SK-N-SH (cell line): ENCODE data around the gene SULF2. TPM values are rescaled to one million over a fixed set of nuclear protein-coding genes. Genes with fewer than 3 reads are reported as not detected.

Source experiments
- CTCF ChIA-PET: fragments of 300-600, 350-600 bp; formaldehyde crosslinking; extraction: SDS; loops from one replicate; lab custom pipeline; 2021; lab: Yijun Ruan, JAX
- POLR2A ChIA-PET: fragments of 350-600 bp; sonication (Branson Sonifier 250); formaldehyde crosslinking; extraction: SDS; loops from one replicate; lab custom pipeline; 2020; ENCODE audit warnings: antibody characterized with exemption, inconsistent platforms; lab: Yijun Ruan, JAX
- DNase-seq: peaks from one replicate; pipeline ENCODE4 v3.0.0; 2012
- H2AFZ ChIP-seq: fragments of 200-600 bp; sonication (generic); 2 replicates; pipeline ENCODE4 v1.8.1; 2016; ENCODE audit warnings: antibody characterized with exemption, mild to moderate bottlenecking, low read depth
- H3F3A ChIP-seq: fragments of 200-600 bp; sonication (generic); replicated peaks from 2 replicates; pipeline ENCODE3; 2016; ENCODE audit warnings: antibody characterized with exemption, mild to moderate bottlenecking; ENCODE audit not compliant: insufficient read depth
- H3K27ac ChIP-seq, 2 experiments: fragments of 200-500 bp in 1 of 2; fragments of 200-600 bp in 1 of 2; sonication (Bioruptor generic) in 1 of 2; sonication (generic), shearing (Covaris generic) in 1 of 2; 2 replicates each; pipeline versions ENCODE4 v1.5.1 to v1.6.1; 2014 to 2016; ENCODE audit warnings: low read depth in 2 of 2, inconsistent platforms in 1 of 2, low read length in 1 of 2, mild to moderate bottlenecking in 1 of 2, mixed read lengths in 1 of 2
- H3K27me3 ChIP-seq: fragments of 200-600 bp; sonication (generic), shearing (Covaris generic); 2 replicates; pipeline ENCODE4 v1.6.1; 2016; ENCODE audit warnings: mixed run types; ENCODE audit not compliant: insufficient read depth
- H3K36me3 ChIP-seq, 2 experiments: fragments of 200-500 bp in 1 of 2; fragments of 200-600 bp in 1 of 2; sonication (Bioruptor generic) in 1 of 2; sonication (generic) in 1 of 2; replicated peaks in 1 of 2; 2 replicates each; pipeline versions ENCODE3 to v1.5.1; 2014 to 2016; ENCODE audit warnings: low read length in 1 of 2, mild to moderate bottlenecking in 1 of 2; ENCODE audit not compliant: insufficient read depth in 2 of 2, control insufficient read depth in 1 of 2
- H3K4me1 ChIP-seq, 2 experiments: fragments of 200-500 bp in 1 of 2; fragments of 200-600 bp in 1 of 2; sonication (Bioruptor generic) in 1 of 2; sonication (generic), shearing (Covaris generic) in 1 of 2; 2 replicates each; pipeline versions ENCODE4 v1.5.1 to v1.6.1; 2014 to 2016; ENCODE audit warnings: low read depth in 1 of 2, low read length in 1 of 2, mixed run types in 1 of 2; ENCODE audit not compliant: insufficient read depth in 2 of 2, control insufficient read depth in 1 of 2
- H3K4me2 ChIP-seq: fragments of 200-600 bp; sonication (generic), shearing (Covaris generic); 2 replicates; pipeline ENCODE4 v1.6.1; 2017; ENCODE audit warnings: mixed run types
- H3K4me3 ChIP-seq, 2 experiments: fragments of 200-500 bp in 1 of 2; fragments of 200-600 bp in 1 of 2; sonication (Bioruptor generic) in 1 of 2; sonication (generic), shearing (Covaris generic) in 1 of 2; 2 replicates each; pipeline versions ENCODE4 v1.5.1 to v1.8.1; 2014 to 2016; ENCODE audit warnings: low read depth in 2 of 2, inconsistent platforms in 1 of 2, low read length in 1 of 2, mild to moderate bottlenecking in 1 of 2, mixed read lengths in 1 of 2, moderate library complexity in 1 of 2
- H3K79me2 ChIP-seq: fragments of 200-600 bp; sonication (generic); 2 replicates; pipeline ENCODE4 v1.8.1; 2017; ENCODE audit warnings: mild to moderate bottlenecking; ENCODE audit not compliant: insufficient read depth
- H3K9ac ChIP-seq: fragments of 200-600 bp; sonication (generic); 2 replicates; pipeline ENCODE4 v1.6.1; 2017; ENCODE audit warnings: mixed run types
- H3K9me2 ChIP-seq: fragments of 200-600 bp; sonication (generic); 2 replicates; pipeline ENCODE4 v1.6.1; 2017; ENCODE audit warnings: mixed run types
- H3K9me3 ChIP-seq: fragments of 200-600 bp; sonication (generic); 2 replicates; pipeline ENCODE4 v1.6.1; 2017; ENCODE audit warnings: mixed run types, mild to moderate bottlenecking, moderate library complexity
- H4K20me1 ChIP-seq: fragments of 200-600 bp; sonication (generic); 2 replicates; pipeline ENCODE4 v1.6.1; 2017; ENCODE audit warnings: mild to moderate bottlenecking, mixed run types; ENCODE audit not compliant: insufficient read depth
- CHD2 ChIP-seq: fragments of 150-350 bp; IDR thresholded peaks from 2 replicates; pipeline ENCODE4 v1.6.1; 2018; ENCODE audit warnings: low read length; ENCODE audit not compliant: partially characterized antibody
- FOXJ3 ChIP-seq: sonication (generic); formaldehyde crosslinking; IDR thresholded peaks from 2 replicates; pipeline ENCODE4 v1.5.1; 2020; ENCODE audit warnings: mild to moderate bottlenecking, missing genetic modification reagents
- FOXM1 ChIP-seq: IDR thresholded peaks from 2 replicates; pipeline ENCODE4 v1.4.0; 2012; ENCODE audit warnings: low read depth, mild to moderate bottlenecking
- MAX ChIP-seq: IDR thresholded peaks from 2 replicates; pipeline ENCODE4 v1.4.0; 2012; ENCODE audit warnings: low read depth
- MEF2A ChIP-seq: IDR thresholded peaks from 2 replicates; pipeline ENCODE4 v1.4.0; 2012; ENCODE audit warnings: low read depth, borderline replicate concordance
- MXI1 ChIP-seq: IDR thresholded peaks from 2 replicates; pipeline ENCODE4 v1.6.1; 2012; ENCODE audit warnings: mild to moderate bottlenecking, low read depth, low read length, improper control_type of control experiment
- NFIC ChIP-seq: IDR thresholded peaks from 2 replicates; pipeline ENCODE4 v1.4.0; 2012; ENCODE audit warnings: borderline replicate concordance
- PBX3 ChIP-seq: IDR thresholded peaks from 2 replicates; pipeline ENCODE4; 2012
- RAD21 ChIP-seq: IDR thresholded peaks from 2 replicates; pipeline ENCODE4 v1.6.1; 2012; ENCODE audit warnings: mild to moderate bottlenecking, low read length
- RCOR1 ChIP-seq: fragments of 150-350 bp; IDR thresholded peaks from 2 replicates; pipeline ENCODE4 v1.6.1; 2017; ENCODE audit warnings: antibody characterized with exemption, low read length
- RFX5 ChIP-seq: IDR thresholded peaks from 2 replicates; pipeline ENCODE4 v1.6.1; 2012; ENCODE audit warnings: mild to moderate bottlenecking, improper control_type of control experiment, low read length
- SMC3 ChIP-seq: IDR thresholded peaks from 2 replicates; pipeline ENCODE4 v1.6.1; 2012; ENCODE audit warnings: low read depth, low read length, improper control_type of control experiment
- TCF12 ChIP-seq: IDR thresholded peaks from 2 replicates; pipeline ENCODE4 v1.4.0; 2012
- USF1 ChIP-seq: IDR thresholded peaks from 2 replicates; pipeline ENCODE4 v1.4.0; 2012; ENCODE audit warnings: low read depth, borderline replicate concordance
- YY1 ChIP-seq: IDR thresholded peaks from 2 replicates; pipeline ENCODE4 v1.4.0; 2012; ENCODE audit warnings: low read depth, mild to moderate bottlenecking
- WGBS: methylation state at CpG from one replicate; pipeline ENCODE4 v1.1.6; 2017; ENCODE audit warnings: low lambda C conversion rate; 5-methylcytosine and 5-hydroxymethylcytosine counted together
- polyA plus RNA-seq, 3 experiments: library from polyadenylated mRNA; depleted of rRNA; stranded (reverse); fragments of >200 nt; gene quantifications; 2 replicates each; pipeline ENCODE4 v1.2.3, GENCODE V29; 2012

The SULF2 gene
- polyA plus RNA-seq, 1 of the 3 experiments (the other 2 are of a cell fraction), result 20.2 TPM

- TF ChIP-seq PBX3 (no peak), FOXJ3 (no peak), RFX5 (no peak), MAX (no peak)
- TF ChIP-seq, all 33 proteins: peak for 0
Observed at GRCh38 chr20:47818466-47818865, 33.2 kb upstream of the SULF2 start (continued).

- no peaks in the 10 kb centered on the region for H3F3A ChIP-seq
- DNase-seq, result no peak
- 28% methylated on average over 3 of the region's 3 CpGs for WGBS
- H3K4me2 ChIP-seq, result no peak overlapping the region
- no peaks in the 10 kb centered on the region for H3K79me2 ChIP-seq
- H4K20me1 ChIP-seq, result no peaks in the 10 kb centered on the region
- H3K4me3 ChIP-seq, result no peak overlapping the region
- no peaks in the 10 kb centered on the region for H3K4me1 ChIP-seq
- H2AFZ ChIP-seq, result no peak overlapping the region
- H3K9me2 ChIP-seq, result no peaks in the 10 kb centered on the region
- ChIA-PET POLR2A (interaction anchor here (0.7 kb wide), 1 partner anchor 698 kb away, joined by 4 read pairs; no protein-coding TSS in a partner anchor), CTCF (no interaction called here)
- no peaks in the 10 kb centered on the region for H3K36me3 ChIP-seq
- no peaks in the 10 kb centered on the region for H3K9me3 ChIP-seq
- H3K27ac ChIP-seq, result no peak overlapping the region
- TF ChIP-seq SMC3 (no peak), USF1 (no peak), CHD2 (no peak), FOXJ3 (no peak), RCOR1 (no peak), MAX (no peak), RAD21 (no peak), MXI1 (no peak), NFIC (no peak), FOXM1 (no peak), MEF2A (no peak), YY1 (no peak)
- H3K27me3 ChIP-seq, result no peaks in the 10 kb centered on the region; the same call in 1 of the 2 replicates
- H3K9ac ChIP-seq, result no peak overlapping the region
Observed at GRCh38 chr20:47818016-47818415, 32.7 kb upstream of the SULF2 start.

- Histone ChIP-seq H3K4me3 (no peak overlapping the region), H3K9me3 (no peaks in the 10 kb centered on the region), H2AFZ (no peak overlapping the region), H3K4me1 (no peaks in the 10 kb centered on the region), H4K20me1 (no peaks in the 10 kb centered on the region), H3F3A (no peaks in the 10 kb centered on the region), H3K9me2 (no peaks in the 10 kb centered on the region), H3K27me3 (no peaks in the 10 kb centered on the region; the same call in 1 of the 2 replicates), H3K27ac (no peak overlapping the region), H3K79me2 (no peaks in the 10 kb centered on the region), H3K4me2 (no peak overlapping the region), H3K36me3 (no peaks in the 10 kb centered on the region), H3K9ac (no peak overlapping the region)
- CTCF ChIA-PET, result no interaction called here
- no peak for DNase-seq
- POLR2A ChIA-PET, result interaction anchor here (0.7 kb wide), 1 partner anchor 699 kb away, joined by 4 read pairs; no protein-coding TSS in a partner anchor
- whole genome bisulfite sequencing, result 73% methylated on average over 7 of the region's 7 CpGs
- no peak for TF ChIP-seq RCOR1
- no peak for TF ChIP-seq TCF12
Observed at GRCh38 chr20:47817573-47817972, 32.3 kb upstream of the SULF2 start.
